Endothelial cell (in vitro differentiated cells): Measurements from ENCODE around the gene ETNK2. TPM values are rescaled to one million over a fixed set of nuclear protein-coding genes. Genes with fewer than 3 reads are reported as not detected.

Source experiments
- DNase-seq: peaks from one replicate; pipeline ENCODE4 v3.0.0; 2021; ENCODE audit warnings: low spot score
- H3K27ac Mint-ChIP-seq: one replicate; pipeline ENCODE4 v1.8.0; 2021; ENCODE audit warnings: mixed read lengths, inconsistent platforms; ENCODE audit not compliant: unreplicated experiment
- H3K27me3 Mint-ChIP-seq: one replicate; pipeline ENCODE4 v1.8.0; 2021; ENCODE audit warnings: mild to moderate bottlenecking, moderate library complexity, mixed read lengths, inconsistent platforms; ENCODE audit not compliant: unreplicated experiment
- H3K36me3 Mint-ChIP-seq: one replicate; pipeline ENCODE4 v1.8.0; 2021; ENCODE audit warnings: mild to moderate bottlenecking, low read depth, mixed read lengths, inconsistent platforms; ENCODE audit not compliant: unreplicated experiment
- H3K4me1 Mint-ChIP-seq: one replicate; pipeline ENCODE4 v1.8.0; 2021; ENCODE audit warnings: mild to moderate bottlenecking, mixed read lengths, inconsistent platforms; ENCODE audit not compliant: unreplicated experiment
- H3K4me3 Mint-ChIP-seq: one replicate; pipeline ENCODE4 v1.8.0; 2021; ENCODE audit warnings: mild to moderate bottlenecking, mixed read lengths, inconsistent platforms; ENCODE audit not compliant: unreplicated experiment
- H3K9me3 Mint-ChIP-seq: one replicate; pipeline ENCODE4 v1.8.0; 2021; ENCODE audit warnings: mixed read lengths, inconsistent platforms; ENCODE audit not compliant: unreplicated experiment
- CTCF ChIP-seq: fragments of 200-600 bp; sonication (generic); IDR thresholded peaks from one replicate; pipeline ENCODE4 v1.5.0; 2021; ENCODE audit warnings: antibody characterized with exemption; ENCODE audit not compliant: unreplicated experiment
- total RNA-seq: library from RNA; stranded (reverse); fragmentation: NEBNext Ultra II Directional; extraction: Animal tissue kit (Norgen Biotek cat#: 25700); gene quantifications from one replicate; pipeline ENCODE4 v1.2.1, GENCODE V29; 2021; ENCODE audit not compliant: unreplicated experiment

Gene ETNK2
- total RNA-seq, 1 donor from 2014 or later: 15.9 TPM

- Mint-ChIP-seq H3K36me3 (peaks cover 12% of the 10 kb centered on the region), H3K9me3 (no peaks in the 10 kb centered on the region), H3K27ac (no peak overlapping the region), H3K27me3 (no peaks in the 10 kb centered on the region), H3K4me3 (no peak overlapping the region), H3K4me1 (peaks cover 37% of the 10 kb centered on the region)
- TF ChIP-seq CTCF: no peak
- no peak for DNase-seq
Observed at GRCh38 chr1:204113896-204114295, 37.9 kb downstream of the ETNK2 start.

- TF ChIP-seq CTCF: no peak
- Mint-ChIP-seq H3K9me3 (no peaks in the 10 kb centered on the region), H3K4me1 (peaks cover 45% of the 10 kb centered on the region), H3K27me3 (no peaks in the 10 kb centered on the region), H3K4me3 (no peak overlapping the region), H3K36me3 (peaks cover 5% of the 10 kb centered on the region), H3K27ac (peak overlapping the region; percentile 18)
- no peak for DNase-seq
Observed at GRCh38 chr1:204112876-204113730, 38.7 kb downstream of the ETNK2 start.

GRCh38 chr1:204110894-204111633 is 40.8 kb downstream of the ETNK2 start:
- H3K9me3 Mint-ChIP-seq: no peaks in the 10 kb centered on the region
- no peak overlapping the region for H3K4me3 Mint-ChIP-seq
- H3K27me3 Mint-ChIP-seq: no peaks in the 10 kb centered on the region
- DNase-seq: no peak
- peaks cover 50% of the 10 kb centered on the region for H3K4me1 Mint-ChIP-seq
- TF ChIP-seq CTCF: no peak
- H3K27ac Mint-ChIP-seq: no peak overlapping the region
- H3K36me3 Mint-ChIP-seq: peaks cover 5% of the 10 kb centered on the region

- peak overlapping the region; percentile 89 for H3K27ac Mint-ChIP-seq
- H3K36me3 Mint-ChIP-seq: no peaks in the 10 kb centered on the region
- no peaks in the 10 kb centered on the region for H3K27me3 Mint-ChIP-seq
- peak; percentile 47 for DNase-seq
- H3K9me3 Mint-ChIP-seq: no peaks in the 10 kb centered on the region
- H3K4me1 Mint-ChIP-seq: peaks cover 58% of the 10 kb centered on the region
- TF ChIP-seq CTCF: no peak
- H3K4me3 Mint-ChIP-seq: peak overlapping the region; percentile 64
Observed at GRCh38 chr1:204108312-204109141, 43.3 kb downstream of the ETNK2 start.
